ENCODE results near the gene ATP13A2.

Gene ATP13A2

GRCh38 chr1:17031436-17031835 is 19.7 kb upstream of the ATP13A2 start:
- DNase-seq: no peak

- DNase-seq: no peak
These were observed 18.5 kb upstream of the ATP13A2 start for GRCh38 chr1:17030206-17030605.

- no peak for DNase-seq
These were observed 17.0 kb upstream of the ATP13A2 start for GRCh38 chr1:17028662-17029188.

GRCh38 chr1:17027900-17028299 is 16.2 kb upstream of the ATP13A2 start:
- DNase-seq: no peak

GRCh38 chr1:17027403-17027802 is 15.7 kb upstream of the ATP13A2 start:
- no peak for DNase-seq

- DNase-seq: no peak
These were observed 13.0 kb upstream of the ATP13A2 start for GRCh38 chr1:17024721-17025120.

GRCh38 chr1:17023573-17023972 is 11.8 kb upstream of the ATP13A2 start:
- no peak for DNase-seq

GRCh38 chr1:17023102-17023501 is 11.4 kb upstream of the ATP13A2 start:
- DNase-seq: no peak

- no peak for DNase-seq
These were observed 10.2 kb upstream of the ATP13A2 start for GRCh38 chr1:17021896-17022295.

GRCh38 chr1:17020502-17020901 is 8.8 kb upstream of the ATP13A2 start:
- no peak for DNase-seq

- no peak for DNase-seq
These were observed 7.1 kb upstream of the ATP13A2 start for GRCh38 chr1:17018849-17019248.

GRCh38 chr1:17017435-17017834 is 5.7 kb upstream of the ATP13A2 start:
- no peak for DNase-seq

GRCh38 chr1:17016317-17016661 is 4.6 kb upstream of the ATP13A2 start:
- no peak for DNase-seq

GRCh38 chr1:17014671-17015567 is 3.2 kb upstream of the ATP13A2 start:
- DNase-seq: no peak

GRCh38 chr1:17013491-17014320 is 2.0 kb upstream of the ATP13A2 start:
- no peak for DNase-seq

GRCh38 chr1:17012775-17013490 is 1.2 kb upstream of the ATP13A2 start:
- no peak for DNase-seq

- no peak for DNase-seq
These were observed 663 bp downstream of the ATP13A2 start for GRCh38 chr1:17011092-17011438.

GRCh38 chr1:17009706-17010105 is 2.0 kb downstream of the ATP13A2 start:
- no peak for DNase-seq

GRCh38 chr1:17008208-17008855 is 3.4 kb downstream of the ATP13A2 start:
- no peak for DNase-seq

GRCh38 chr1:17007121-17007520 is 4.6 kb downstream of the ATP13A2 start:
- no peak for DNase-seq

GRCh38 chr1:17005365-17005740 is 6.4 kb downstream of the ATP13A2 start:
- DNase-seq: no peak

- DNase-seq: no peak
These were observed 7.0 kb downstream of the ATP13A2 start for GRCh38 chr1:17004466-17005364.

Measured in NCI-H1092 treated with DMSO at 0.1 percent for 48 hours (cell line).